Measurements from ENCODE around the gene HSPBP1.

HSPBP1 gene

DNA sequence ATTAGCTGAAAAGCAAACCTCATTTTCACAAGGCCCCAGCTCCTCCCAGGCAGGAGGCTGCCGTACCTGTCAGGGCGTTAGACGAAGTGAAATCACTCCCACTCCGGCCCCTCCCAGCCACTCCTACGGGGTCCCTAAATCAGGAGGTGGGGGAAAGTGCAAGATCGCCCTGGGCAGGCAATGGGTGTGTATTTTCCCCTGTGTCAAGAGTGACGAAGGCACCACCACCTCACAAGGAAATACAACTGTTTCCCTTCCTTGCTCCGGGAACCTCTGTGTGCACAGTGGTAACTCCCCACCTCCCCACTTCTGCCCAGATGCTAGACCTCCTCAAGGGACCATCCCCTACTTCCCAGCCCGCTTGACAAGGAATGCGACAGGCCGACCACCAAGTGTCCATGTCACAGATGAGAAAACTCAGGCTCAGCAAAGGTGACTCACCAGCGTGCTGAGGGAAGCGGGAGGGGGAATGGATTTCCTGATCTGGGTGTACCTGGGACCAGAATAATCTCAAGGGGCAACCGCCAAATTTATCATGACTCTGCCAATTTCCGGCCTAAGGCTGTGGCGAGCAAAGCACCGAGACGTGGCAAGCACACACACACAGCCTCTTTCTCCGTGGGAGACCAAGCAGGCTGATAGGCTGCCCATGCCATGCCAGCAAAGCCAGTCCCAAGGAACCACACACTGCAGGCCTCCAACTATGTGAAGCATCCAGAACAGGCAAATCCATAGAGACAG, 28.4 kb downstream of the HSPBP1 start:
- H3K4ac ChIP-seq (ENCODE audit: low read length): no peak overlapping the region
- no peak overlapping the region for H3K4me3 ChIP-seq (ENCODE audit: low read length in 2 of 2)
- H4K8ac ChIP-seq (ENCODE audit: low read depth, low read length): no peak overlapping the region
- H3K9me3 ChIP-seq (replicated peaks in 1 of 2; ENCODE audit: control insufficient read depth in 2 of 2, insufficient read depth in 1 of 2, low read depth in 1 of 2, low read length in 2 of 2): peaks cover 0 to 2% of the 10 kb centered on the region in 2 donors
- no peak overlapping the region for H2BK120ac ChIP-seq (ENCODE audit: low read depth, low read length)
- no peak overlapping the region for H2BK12ac ChIP-seq (ENCODE audit: low read length)
- H3K9ac ChIP-seq (ENCODE audit: low read depth, low read length, poor library complexity): no peak overlapping the region
- no peak overlapping the region for H3K23ac ChIP-seq (ENCODE audit: low read depth, low read length, poor library complexity)
- H3K27me3 ChIP-seq (ENCODE audit: control insufficient read depth in 3 of 3, insufficient read depth in 3 of 3, low read depth in 1 of 3, low read length in 3 of 3): no peaks in the 10 kb centered on the region
- H3K27ac ChIP-seq (replicated peaks; ENCODE audit: low read length): no peak overlapping the region
- no peak overlapping the region for H3K14ac ChIP-seq (ENCODE audit: low read length)
- no peak overlapping the region for H2BK15ac ChIP-seq (ENCODE audit: low read length)
- no peak overlapping the region for H2AFZ ChIP-seq (ENCODE audit: low read length)
- no peak overlapping the region for H3K18ac ChIP-seq (ENCODE audit: low read length)
- no CpG with 5 or more reads among the region's 19 CpGs for WGBS, 2 donors (ENCODE audit: extremely low coverage in 2 of 2, insufficient read length in 2 of 2, insufficient replicate concordance in 1 of 2)
- H2AK5ac ChIP-seq (ENCODE audit: low read depth, low read length): no peak overlapping the region
- peaks cover 0 to 6% of the 10 kb centered on the region in 2 donors for H3K4me1 ChIP-seq (ENCODE audit: control insufficient read depth in 2 of 2, insufficient read depth in 1 of 2, low read depth in 1 of 2, low read length in 2 of 2)
- no peak overlapping the region for H3K4me2 ChIP-seq (ENCODE audit: insufficient read depth, low read length, poor library complexity, severe bottlenecking)
- peaks cover 6 to 40% of the 10 kb centered on the region in 2 donors for H3K36me3 ChIP-seq (replicated peaks in 1 of 2; ENCODE audit: control insufficient read depth in 2 of 2, insufficient read depth in 2 of 2, low read length in 2 of 2)
- H4K91ac ChIP-seq (ENCODE audit: low read depth, low read length, poor library complexity): no peak overlapping the region
- no peak overlapping the region for H2BK5ac ChIP-seq (ENCODE audit: low read length)
- no peak for DNase-seq (ENCODE audit: low spot score)
- H3K79me1 ChIP-seq (ENCODE audit: low read depth, low read length): peaks cover 37% of the 10 kb centered on the region

DNA sequence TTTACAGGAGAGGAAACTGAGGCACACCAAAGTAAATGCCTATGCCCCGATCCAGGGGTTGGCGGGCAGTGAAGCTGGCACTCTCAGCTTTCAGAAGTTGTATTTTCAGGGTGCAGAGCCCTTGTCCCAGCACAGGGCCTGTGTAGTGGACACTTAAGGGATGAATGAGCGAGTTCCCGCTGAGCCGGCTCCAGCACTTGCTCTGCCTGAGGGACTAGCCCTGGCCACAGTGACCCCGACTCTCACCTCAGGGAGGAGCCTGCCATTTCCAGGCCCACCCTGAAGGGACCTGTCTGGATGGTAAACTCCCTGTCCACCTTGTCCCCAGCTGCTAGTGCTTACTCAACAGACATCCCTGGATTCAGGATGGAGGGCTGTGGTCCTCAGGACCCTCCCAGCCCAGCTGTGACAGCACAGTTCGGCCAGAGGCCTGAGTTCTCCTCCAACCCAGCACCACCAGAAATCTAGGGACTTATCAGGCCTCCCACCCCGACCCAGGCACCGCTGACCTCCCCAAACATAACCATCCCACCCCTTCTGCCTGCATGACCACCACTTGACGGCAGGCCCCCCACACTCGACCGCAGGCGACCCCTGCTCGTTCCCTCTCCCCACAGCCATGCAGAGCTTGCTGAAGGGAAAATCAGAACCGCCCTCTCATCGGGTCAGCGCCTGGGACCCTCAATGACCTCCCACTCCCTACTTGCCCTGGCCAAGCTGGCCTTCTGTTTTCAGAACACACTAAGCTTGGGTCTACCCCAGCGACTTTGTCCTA, 29.5 kb downstream of the HSPBP1 start:
- no peak overlapping the region for H3K4me3 ChIP-seq (ENCODE audit: low read length in 2 of 2)
- no peaks in the 10 kb centered on the region for H3K4me1 ChIP-seq (ENCODE audit: control insufficient read depth in 2 of 2, insufficient read depth in 1 of 2, low read depth in 1 of 2, low read length in 2 of 2)
- no peak overlapping the region for H2BK12ac ChIP-seq (ENCODE audit: low read length)
- no peaks in the 10 kb centered on the region for H3K27me3 ChIP-seq (ENCODE audit: control insufficient read depth in 3 of 3, insufficient read depth in 3 of 3, low read depth in 1 of 3, low read length in 3 of 3)
- H2AFZ ChIP-seq (ENCODE audit: low read length): no peak overlapping the region
- H3K36me3 ChIP-seq (replicated peaks in 1 of 2; ENCODE audit: control insufficient read depth in 2 of 2, insufficient read depth in 2 of 2, low read length in 2 of 2): peaks cover 11 to 42% of the 10 kb centered on the region in 2 donors
- no peak overlapping the region for H3K4me2 ChIP-seq (ENCODE audit: insufficient read depth, low read length, poor library complexity, severe bottlenecking)
- H4K91ac ChIP-seq (ENCODE audit: low read depth, low read length, poor library complexity): no peak overlapping the region
- H3K79me1 ChIP-seq (ENCODE audit: low read depth, low read length): peaks cover 36% of the 10 kb centered on the region
- no peak overlapping the region for H3K18ac ChIP-seq (ENCODE audit: low read length)
- peaks cover 0 to 2% of the 10 kb centered on the region in 2 donors for H3K9me3 ChIP-seq (replicated peaks in 1 of 2; ENCODE audit: control insufficient read depth in 2 of 2, insufficient read depth in 1 of 2, low read depth in 1 of 2, low read length in 2 of 2)
- no peak overlapping the region for H3K9ac ChIP-seq (ENCODE audit: low read depth, low read length, poor library complexity)
- H2AK5ac ChIP-seq (ENCODE audit: low read depth, low read length): peak overlapping the region; percentile 46
- H4K8ac ChIP-seq (ENCODE audit: low read depth, low read length): no peak overlapping the region
- no peak for DNase-seq (ENCODE audit: low spot score)
- no peak overlapping the region for H3K4ac ChIP-seq (ENCODE audit: low read length)
- WGBS, 2 donors (ENCODE audit: extremely low coverage in 2 of 2, insufficient read length in 2 of 2, insufficient replicate concordance in 1 of 2): no CpG with 5 or more reads among the region's 18 CpGs
- H3K23ac ChIP-seq (ENCODE audit: low read depth, low read length, poor library complexity): peak overlapping the region; percentile 25
- H2BK5ac ChIP-seq (ENCODE audit: low read length): no peak overlapping the region
- H2BK15ac ChIP-seq (ENCODE audit: low read length): no peak overlapping the region
- peak overlapping the region; percentile 38 for H3K14ac ChIP-seq (ENCODE audit: low read length)
- no peak overlapping the region for H2BK120ac ChIP-seq (ENCODE audit: low read depth, low read length)
- H3K27ac ChIP-seq (replicated peaks; ENCODE audit: low read length): no peak overlapping the region

DNA sequence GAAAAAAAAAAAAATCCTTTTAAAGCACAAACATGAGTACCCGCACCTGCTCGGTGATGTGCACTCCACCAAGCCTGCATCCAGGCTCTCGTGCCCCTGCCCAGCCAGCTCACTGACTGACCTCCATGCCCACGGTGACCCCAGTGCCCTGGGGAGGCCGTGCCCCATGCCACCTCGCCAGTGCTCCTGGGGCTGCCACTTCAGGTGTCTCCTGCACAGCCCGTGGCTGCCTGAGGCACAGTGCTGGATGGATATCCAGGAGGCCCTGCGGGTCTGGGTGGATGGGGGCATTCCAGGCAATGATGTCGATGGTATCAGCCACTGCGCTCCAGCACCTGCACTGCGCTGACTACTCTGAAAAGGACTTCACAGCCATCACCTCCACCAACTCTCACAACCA, 30.1 kb downstream of the HSPBP1 start:
- no peaks in the 10 kb centered on the region for H3K27me3 ChIP-seq (ENCODE audit: control insufficient read depth in 3 of 3, insufficient read depth in 3 of 3, low read depth in 1 of 3, low read length in 3 of 3)
- no peak overlapping the region for H3K4me3 ChIP-seq (ENCODE audit: low read length in 2 of 2)
- H3K79me1 ChIP-seq (ENCODE audit: low read depth, low read length): peaks cover 36% of the 10 kb centered on the region
- H3K9ac ChIP-seq (ENCODE audit: low read depth, low read length, poor library complexity): peak overlapping the region; percentile 70
- peak overlapping the region; percentile 38 for H3K14ac ChIP-seq (ENCODE audit: low read length)
- H3K18ac ChIP-seq (ENCODE audit: low read length): peak overlapping the region; percentile 64
- no peak overlapping the region for H3K27ac ChIP-seq (replicated peaks; ENCODE audit: low read length)
- no peak overlapping the region for H2AFZ ChIP-seq (ENCODE audit: low read length)
- DNase-seq (ENCODE audit: low spot score): no peak
- peaks cover 17 to 48% of the 10 kb centered on the region in 2 donors for H3K36me3 ChIP-seq (replicated peaks in 1 of 2; ENCODE audit: control insufficient read depth in 2 of 2, insufficient read depth in 2 of 2, low read length in 2 of 2)
- no peak overlapping the region for H3K4me2 ChIP-seq (ENCODE audit: insufficient read depth, low read length, poor library complexity, severe bottlenecking)
- H3K4ac ChIP-seq (ENCODE audit: low read length): no peak overlapping the region
- no peak overlapping the region for H2BK5ac ChIP-seq (ENCODE audit: low read length)
- peak overlapping the region; percentile 46 for H2AK5ac ChIP-seq (ENCODE audit: low read depth, low read length)
- WGBS, 2 donors (ENCODE audit: extremely low coverage in 2 of 2, insufficient read length in 2 of 2, insufficient replicate concordance in 1 of 2): no CpG with 5 or more reads among the region's 11 CpGs
- no peak overlapping the region for H2BK15ac ChIP-seq (ENCODE audit: low read length)
- H2BK12ac ChIP-seq (ENCODE audit: low read length): no peak overlapping the region
- no peak overlapping the region for H4K91ac ChIP-seq (ENCODE audit: low read depth, low read length, poor library complexity)
- no peaks in the 10 kb centered on the region for H3K4me1 ChIP-seq (ENCODE audit: control insufficient read depth in 2 of 2, insufficient read depth in 1 of 2, low read depth in 1 of 2, low read length in 2 of 2)
- H4K8ac ChIP-seq (ENCODE audit: low read depth, low read length): peak overlapping the region; percentile 43
- no peak overlapping the region for H2BK120ac ChIP-seq (ENCODE audit: low read depth, low read length)
- H3K23ac ChIP-seq (ENCODE audit: low read depth, low read length, poor library complexity): no peak overlapping the region
- H3K9me3 ChIP-seq (replicated peaks in 1 of 2; ENCODE audit: control insufficient read depth in 2 of 2, insufficient read depth in 1 of 2, low read depth in 1 of 2, low read length in 2 of 2): peaks cover 0 to 2% of the 10 kb centered on the region in 2 donors

DNA sequence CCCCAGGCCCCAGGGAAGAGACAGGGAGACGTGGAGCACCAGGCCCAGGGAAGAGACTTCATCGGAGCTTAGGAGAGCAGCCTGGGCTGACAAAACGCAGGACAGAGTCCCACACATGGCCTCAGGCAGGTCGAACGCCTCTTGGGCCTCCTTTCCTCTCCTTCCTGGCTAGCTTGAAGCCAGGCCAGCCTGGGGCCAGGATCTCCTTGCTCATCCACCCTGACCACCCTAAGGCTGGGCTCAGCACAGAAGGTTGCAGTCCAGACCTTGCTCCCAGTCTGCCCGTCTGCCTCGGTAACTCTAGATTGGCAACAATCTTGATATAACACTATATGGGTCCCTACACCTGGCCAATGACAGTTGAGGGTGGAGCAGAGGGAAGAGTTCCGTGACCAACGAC, 31.2 kb downstream of the HSPBP1 start:
- H3K27me3 ChIP-seq (ENCODE audit: control insufficient read depth in 3 of 3, insufficient read depth in 3 of 3, low read depth in 1 of 3, low read length in 3 of 3): no peaks in the 10 kb centered on the region
- H3K23ac ChIP-seq (ENCODE audit: low read depth, low read length, poor library complexity): peak overlapping the region; percentile 43
- peak overlapping the region in 1 of 2 donors; percentile 1 for H3K4me3 ChIP-seq (ENCODE audit: low read length in 2 of 2)
- no peak overlapping the region for H2BK15ac ChIP-seq (ENCODE audit: low read length)
- H3K9ac ChIP-seq (ENCODE audit: low read depth, low read length, poor library complexity): peak overlapping the region; percentile 70
- peaks cover 27 to 57% of the 10 kb centered on the region in 2 donors for H3K36me3 ChIP-seq (replicated peaks in 1 of 2; ENCODE audit: control insufficient read depth in 2 of 2, insufficient read depth in 2 of 2, low read length in 2 of 2)
- H2AFZ ChIP-seq (ENCODE audit: low read length): no peak overlapping the region
- H4K8ac ChIP-seq (ENCODE audit: low read depth, low read length): no peak overlapping the region
- H3K14ac ChIP-seq (ENCODE audit: low read length): no peak overlapping the region
- H3K9me3 ChIP-seq (replicated peaks in 1 of 2; ENCODE audit: control insufficient read depth in 2 of 2, insufficient read depth in 1 of 2, low read depth in 1 of 2, low read length in 2 of 2): peaks cover 0 to 2% of the 10 kb centered on the region in 2 donors
- H2AK5ac ChIP-seq (ENCODE audit: low read depth, low read length): peak overlapping the region; percentile 63
- peak overlapping the region; percentile 53 for H2BK5ac ChIP-seq (ENCODE audit: low read length)
- no peak overlapping the region for H4K91ac ChIP-seq (ENCODE audit: low read depth, low read length, poor library complexity)
- no peaks in the 10 kb centered on the region for H3K4me1 ChIP-seq (ENCODE audit: control insufficient read depth in 2 of 2, insufficient read depth in 1 of 2, low read depth in 1 of 2, low read length in 2 of 2)
- peaks cover 32% of the 10 kb centered on the region for H3K79me1 ChIP-seq (ENCODE audit: low read depth, low read length)
- no CpG with 5 or more reads among the region's 9 CpGs for WGBS, 2 donors (ENCODE audit: extremely low coverage in 2 of 2, insufficient read length in 2 of 2, insufficient replicate concordance in 1 of 2)
- H2BK120ac ChIP-seq (ENCODE audit: low read depth, low read length): no peak overlapping the region
- no peak overlapping the region for H3K27ac ChIP-seq (replicated peaks; ENCODE audit: low read length)
- no peak overlapping the region for H2BK12ac ChIP-seq (ENCODE audit: low read length)
- H3K18ac ChIP-seq (ENCODE audit: low read length): no peak overlapping the region
- no peak for DNase-seq (ENCODE audit: low spot score)
- no peak overlapping the region for H3K4me2 ChIP-seq (ENCODE audit: insufficient read depth, low read length, poor library complexity, severe bottlenecking)
- no peak overlapping the region for H3K4ac ChIP-seq (ENCODE audit: low read length)
